ENCODE measurements around the gene KCTD5. TPM values are rescaled to one million over a fixed set of nuclear protein-coding genes. Genes with fewer than 3 reads are reported as not detected.

KCTD5 gene, protein sequence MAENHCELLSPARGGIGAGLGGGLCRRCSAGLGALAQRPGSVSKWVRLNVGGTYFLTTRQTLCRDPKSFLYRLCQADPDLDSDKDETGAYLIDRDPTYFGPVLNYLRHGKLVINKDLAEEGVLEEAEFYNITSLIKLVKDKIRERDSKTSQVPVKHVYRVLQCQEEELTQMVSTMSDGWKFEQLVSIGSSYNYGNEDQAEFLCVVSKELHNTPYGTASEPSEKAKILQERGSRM
- total RNA-seq (2022; extraction: Qiagen RNA extraction; ENCODE audit: low read depth), result 36.0 to 45.0 TPM (median 43.8 TPM) in 5 replicates

DNA sequence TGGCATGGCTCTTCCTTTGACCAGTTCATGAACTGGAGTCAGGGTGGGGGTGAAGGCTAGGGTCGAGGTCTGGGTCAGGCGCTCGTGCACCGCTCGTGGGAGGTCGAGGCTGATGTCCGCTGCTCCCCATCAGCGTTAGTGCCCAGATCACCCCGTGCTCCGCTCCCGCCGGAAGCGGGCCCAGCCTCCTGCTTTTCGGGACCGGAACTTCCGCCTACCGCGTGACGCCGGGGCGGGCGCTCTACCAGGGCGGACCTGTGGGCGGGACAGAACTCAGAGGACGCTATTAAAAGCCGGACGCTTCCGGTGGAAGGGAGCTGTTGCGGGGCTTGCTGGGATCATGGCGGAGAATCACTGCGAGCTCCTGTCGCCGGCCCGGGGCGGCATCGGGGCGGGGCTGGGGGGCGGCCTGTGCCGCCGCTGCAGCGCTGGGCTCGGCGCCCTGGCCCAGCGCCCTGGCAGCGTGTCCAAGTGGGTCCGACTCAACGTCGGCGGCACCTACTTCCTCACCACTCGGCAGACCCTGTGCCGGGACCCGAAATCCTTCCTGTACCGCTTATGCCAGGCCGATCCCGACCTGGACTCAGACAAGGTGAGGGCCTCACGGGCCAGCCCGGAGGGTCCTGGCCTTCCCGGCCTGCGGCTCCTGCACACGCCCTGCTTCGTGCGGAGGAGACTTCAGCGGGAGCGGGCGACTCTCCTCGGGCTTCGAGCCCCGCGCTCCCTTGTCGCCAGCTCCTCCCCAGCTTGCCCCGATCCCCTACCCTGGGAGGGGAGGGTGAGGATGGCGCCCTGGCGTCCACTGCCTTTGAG is at the start of gene KCTD5:
Gene KCTD5, plus strand, starts transcription at position 315 of the 813 bp plus-strand sequence. Its CDS starts 26 bp downstream, at position 341.

DNA sequence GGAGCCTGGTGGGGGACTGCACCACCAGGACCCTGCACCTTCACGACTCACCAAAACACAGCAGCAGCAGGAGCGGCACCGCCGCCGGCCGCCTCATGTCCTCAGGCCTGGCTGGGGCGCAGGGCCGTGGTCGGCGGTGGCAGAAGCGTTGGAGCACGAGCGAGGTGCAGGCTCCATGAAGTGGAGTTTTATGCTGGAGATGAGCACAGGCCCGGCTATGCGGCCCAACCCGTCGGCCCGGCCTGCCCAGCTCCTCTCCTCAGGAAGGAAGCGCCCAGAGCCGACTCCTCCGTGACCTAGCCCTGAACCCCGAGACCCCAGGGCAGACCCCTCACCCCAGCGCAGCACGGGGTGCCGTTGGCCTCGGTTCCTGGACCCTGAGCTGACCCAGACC is 37.7 kb downstream of the KCTD5 start, which contains the start of gene PRSS27:
Gene PRSS27, minus strand, starts transcription at position 161 of the 394 bp plus-strand sequence. Its CDS starts 64 bp downstream, at position 97.

DNA sequence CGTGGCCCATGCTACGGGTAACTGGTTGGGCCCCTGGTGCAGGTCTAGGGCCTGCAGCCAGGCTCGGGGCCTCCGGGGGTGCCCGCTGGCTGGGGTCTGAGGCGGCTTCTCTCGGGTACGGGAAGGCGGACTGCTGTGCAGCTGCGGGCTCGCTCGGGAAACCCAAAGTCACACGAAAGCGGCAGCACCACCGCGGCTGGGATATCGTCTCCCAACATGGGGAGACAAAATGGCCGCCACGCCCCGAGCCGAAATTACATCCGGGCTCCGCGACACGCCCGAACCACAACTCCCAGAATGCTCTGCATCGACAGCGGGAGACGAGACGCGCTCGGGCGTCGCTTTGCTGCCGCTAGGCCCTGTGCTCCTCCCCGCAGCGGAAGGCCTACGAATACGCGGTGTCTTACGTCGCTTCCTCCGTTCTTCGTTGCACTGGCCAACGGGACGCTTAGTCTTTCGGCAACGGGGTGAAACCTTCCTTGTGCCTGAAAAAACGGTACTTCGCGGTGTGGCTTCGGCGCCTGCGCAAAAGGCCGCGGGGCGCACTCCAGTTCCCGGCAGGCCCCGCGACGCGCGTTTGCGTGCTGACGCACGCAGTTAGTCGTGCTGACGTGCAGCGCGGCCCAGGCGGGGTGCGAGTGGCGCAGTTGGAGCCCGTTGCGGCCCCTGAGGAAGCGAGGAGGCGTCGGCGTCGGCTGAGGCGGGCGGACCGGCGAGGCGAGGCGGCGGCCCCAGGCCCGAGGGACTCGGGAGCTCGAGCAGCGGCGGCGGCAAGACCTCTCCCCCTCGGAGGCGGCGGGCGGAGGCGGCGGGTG is 69.9 kb downstream of the KCTD5 start, which contains the start of gene SRRM2:
Gene SRRM2, plus strand, starts transcription at position 604 of the 815 bp plus-strand sequence. CDS start 3,727 bp downstream, outside the sequence.

Other genes starting within 250 kb of the KCTD5 start
- 15.6 to 20.9 TPM (median 19.0 TPM) in 5 replicates for gene TEDC2, start 222.4 kb upstream of the KCTD5 start, total RNA-seq (2022; extraction: Qiagen RNA extraction; ENCODE audit: low read depth)
- gene NTN3, start 211.2 kb upstream of the KCTD5 start, total RNA-seq (2022; extraction: Qiagen RNA extraction; ENCODE audit: low read depth), result 0.07 TPM in 1 of 5 replicates, not detected in the others
- gene TBC1D24, start 207.4 kb upstream of the KCTD5 start, total RNA-seq (2022; extraction: Qiagen RNA extraction; ENCODE audit: low read depth), result 5.7 to 8.7 TPM (median 7.5 TPM) in 5 replicates
- 158 to 311 TPM (median 226 TPM) in 5 replicates for gene ATP6V0C, start 168.6 kb upstream of the KCTD5 start, total RNA-seq (2022; extraction: Qiagen RNA extraction; ENCODE audit: low read depth)
- gene AMDHD2, start 162.2 kb upstream of the KCTD5 start, total RNA-seq (2022; extraction: Qiagen RNA extraction; ENCODE audit: low read depth), result 13.7 to 26.4 TPM (median 23.1 TPM) in 5 replicates
- gene CEMP1, start 151.1 kb upstream of the KCTD5 start, total RNA-seq (2022; extraction: Qiagen RNA extraction; ENCODE audit: low read depth), result 0.12 TPM in 1 of 5 replicates, not detected in the others
- 16.1 to 23.2 TPM (median 21.5 TPM) in 5 replicates for gene PDPK1, start 144.5 kb upstream of the KCTD5 start, total RNA-seq (2022; extraction: Qiagen RNA extraction; ENCODE audit: low read depth)
- gene PRSS27, start 37.7 kb downstream of the KCTD5 start, total RNA-seq (2022; extraction: Qiagen RNA extraction; ENCODE audit: low read depth), result 0.71 to 1.9 TPM (median 1.3 TPM) in 5 replicates
- gene SRRM2, start 70.1 kb downstream of the KCTD5 start, total RNA-seq (2022; extraction: Qiagen RNA extraction; ENCODE audit: low read depth), result 305 to 408 TPM (median 384 TPM) in 5 replicates
- gene ELOB, start 94.8 kb downstream of the KCTD5 start, total RNA-seq (2022; extraction: Qiagen RNA extraction; ENCODE audit: low read depth), result 488 to 558 TPM (median 510 TPM) in 5 replicates
- gene PRSS33, start 105.0 kb downstream of the KCTD5 start, total RNA-seq (2022; extraction: Qiagen RNA extraction; ENCODE audit: low read depth), result not detected in 5 replicates
- not detected in 5 replicates for gene PRSS41, start 115.9 kb downstream of the KCTD5 start, total RNA-seq (2022; extraction: Qiagen RNA extraction; ENCODE audit: low read depth)
- gene PRSS21, start 134.7 kb downstream of the KCTD5 start, total RNA-seq (2022; extraction: Qiagen RNA extraction; ENCODE audit: low read depth), result 0.15 TPM in 1 of 5 replicates, not detected in the others
- gene ZG16B, start 147.8 kb downstream of the KCTD5 start, total RNA-seq (2022; extraction: Qiagen RNA extraction; ENCODE audit: low read depth), result 0.61 to 1.3 TPM (median 1.00 TPM) in 5 replicates
- gene PRSS22, start 175.6 kb downstream of the KCTD5 start, total RNA-seq (2022; extraction: Qiagen RNA extraction; ENCODE audit: low read depth), result 0.39 to 1.4 TPM (median 1.3 TPM) in 5 replicates
- 46.6 to 54.3 TPM (median 52.3 TPM) in 5 replicates for gene FLYWCH2, start 200.7 kb downstream of the KCTD5 start, total RNA-seq (2022; extraction: Qiagen RNA extraction; ENCODE audit: low read depth)
- gene FLYWCH1, start 229.4 kb downstream of the KCTD5 start, total RNA-seq (2022; extraction: Qiagen RNA extraction; ENCODE audit: low read depth), result 19.4 to 31.3 TPM (median 26.1 TPM) in 5 replicates

Data from A549 treated with GW870086 at 1 μM for 4 hours (cell line).